Measurements from ENCODE around the gene SLC25A11.
A peak's percentile ranks its signal among the peaks of the same experiment; 100 is the strongest.

Gene SLC25A11

DNA sequence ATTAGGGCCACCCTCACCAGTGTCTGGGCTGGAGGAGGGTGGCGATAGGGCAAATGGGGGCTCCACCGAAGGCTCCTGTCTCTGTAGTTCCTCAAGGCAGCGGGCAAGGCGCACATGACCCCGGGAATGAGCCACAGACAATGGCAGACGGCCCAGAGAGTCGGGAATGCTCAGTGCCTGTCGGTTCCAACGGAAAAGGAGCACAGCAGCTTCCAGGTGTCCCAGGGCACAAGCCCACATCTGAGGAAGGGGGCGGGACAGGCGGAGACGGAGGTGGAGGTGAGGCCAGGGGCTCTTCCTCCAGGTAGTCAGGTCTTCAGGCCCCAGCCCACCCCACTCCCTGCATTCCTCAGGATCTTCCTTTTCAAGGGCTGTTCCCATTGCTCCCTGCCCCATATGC is 32.9 kb upstream of the SLC25A11 start:
- peaks cover 12% of the 10 kb centered on the region for H3K4me1 ChIP-seq (ENCODE audit: control insufficient read depth, insufficient read depth, low read length)
- no peaks in the 10 kb centered on the region for H3K9me3 ChIP-seq (ENCODE audit: control insufficient read depth, insufficient read depth, low read length)
- no peak overlapping the region for H3K4me3 ChIP-seq (ENCODE audit: low read depth, low read length)
- H3K9ac ChIP-seq (ENCODE audit: low read depth, low read length), result no peak overlapping the region
- peaks cover 21% of the 10 kb centered on the region for H3K27me3 ChIP-seq (ENCODE audit: control insufficient read depth, insufficient read depth, low read length)
- no peak overlapping the region for H3K27ac ChIP-seq (ENCODE audit: low read depth, low read length)
- H3K36me3 ChIP-seq (ENCODE audit: control insufficient read depth, insufficient read depth, low read length), result peaks cover 19% of the 10 kb centered on the region; the same call in 1 of the 2 replicates

DNA sequence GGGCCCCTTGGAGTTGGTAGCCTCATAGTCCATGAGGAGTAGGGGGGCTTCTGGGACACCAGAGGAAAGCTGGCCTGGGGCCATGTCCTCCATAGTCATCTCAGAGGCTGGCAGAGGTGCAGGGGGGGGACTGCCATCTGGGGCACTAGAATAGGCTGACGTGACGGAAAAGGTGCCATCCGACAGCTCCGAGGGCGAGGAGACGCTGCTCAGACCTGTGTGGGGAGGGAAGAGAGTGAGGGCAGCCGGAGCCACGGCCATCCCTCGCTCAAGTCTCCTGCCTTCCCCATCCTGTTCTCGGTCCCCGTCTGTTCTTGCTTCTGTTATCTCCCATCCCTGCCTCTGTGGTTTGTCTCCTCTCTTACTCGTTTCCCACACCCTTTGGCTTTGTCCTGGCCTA is 32.5 kb upstream of the SLC25A11 start:
- H3K4me3 ChIP-seq (ENCODE audit: low read depth, low read length), result no peak overlapping the region
- peaks cover 12% of the 10 kb centered on the region for H3K4me1 ChIP-seq (ENCODE audit: control insufficient read depth, insufficient read depth, low read length)
- H3K9ac ChIP-seq (ENCODE audit: low read depth, low read length), result no peak overlapping the region
- H3K9me3 ChIP-seq (ENCODE audit: control insufficient read depth, insufficient read depth, low read length), result no peaks in the 10 kb centered on the region
- H3K36me3 ChIP-seq (ENCODE audit: control insufficient read depth, insufficient read depth, low read length), result peaks cover 15% of the 10 kb centered on the region; the same call in 1 of the 2 replicates
- peaks cover 17% of the 10 kb centered on the region for H3K27me3 ChIP-seq (ENCODE audit: control insufficient read depth, insufficient read depth, low read length)
- no peak overlapping the region for H3K27ac ChIP-seq (ENCODE audit: low read depth, low read length)

DNA sequence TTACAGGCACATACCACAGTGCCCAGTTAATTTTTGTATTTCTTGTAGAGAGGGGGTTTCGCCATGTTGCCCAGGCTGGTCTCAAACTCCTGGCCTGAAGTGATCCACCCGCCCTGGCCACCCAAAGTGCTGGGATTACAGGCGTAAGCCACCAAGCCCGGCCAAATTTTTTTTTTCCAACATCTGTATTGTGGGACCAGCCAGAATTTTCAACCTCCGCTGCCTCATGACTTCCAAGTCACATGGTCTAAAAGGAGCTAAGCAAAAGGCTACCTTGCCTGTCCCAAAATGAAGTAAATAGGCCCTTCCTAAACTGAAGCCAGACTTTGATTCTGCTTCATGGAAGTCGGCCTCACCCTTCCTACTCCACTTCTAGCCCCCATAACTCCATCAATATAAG is 32.0 kb upstream of the SLC25A11 start:
- H3K9ac ChIP-seq (ENCODE audit: low read depth, low read length), result no peak overlapping the region
- no peaks in the 10 kb centered on the region for H3K9me3 ChIP-seq (ENCODE audit: control insufficient read depth, insufficient read depth, low read length)
- peaks cover 15% of the 10 kb centered on the region; the same call in 1 of the 2 replicates for H3K36me3 ChIP-seq (ENCODE audit: control insufficient read depth, insufficient read depth, low read length)
- H3K27me3 ChIP-seq (ENCODE audit: control insufficient read depth, insufficient read depth, low read length), result peaks cover 17% of the 10 kb centered on the region
- H3K4me1 ChIP-seq (ENCODE audit: control insufficient read depth, insufficient read depth, low read length), result peaks cover 12% of the 10 kb centered on the region
- no peak overlapping the region for H3K4me3 ChIP-seq (ENCODE audit: low read depth, low read length)
- H3K27ac ChIP-seq (ENCODE audit: low read depth, low read length), result no peak overlapping the region

DNA sequence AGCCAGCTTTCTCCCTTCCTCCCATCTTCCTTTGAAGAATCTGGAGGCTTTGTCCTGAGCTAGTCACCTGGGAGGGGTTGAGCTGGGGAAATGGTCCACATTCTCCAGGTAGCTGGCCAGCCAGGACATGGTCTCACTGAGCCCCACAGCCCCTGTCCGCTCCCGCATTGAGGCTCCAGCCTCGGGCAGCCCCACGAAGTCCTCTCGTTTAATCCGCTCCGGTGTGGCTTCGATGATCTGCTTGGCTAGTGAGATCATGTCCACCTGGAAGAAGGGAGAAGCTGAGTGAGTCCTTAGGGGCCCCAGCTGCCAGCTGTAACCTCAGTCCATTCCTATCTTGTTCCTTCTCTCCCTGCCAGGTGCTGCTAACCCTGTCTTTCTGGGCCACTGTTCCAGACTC is 30.4 kb upstream of the SLC25A11 start:
- no peak overlapping the region for H3K27ac ChIP-seq (ENCODE audit: low read depth, low read length)
- peaks cover 18% of the 10 kb centered on the region for H3K36me3 ChIP-seq (ENCODE audit: control insufficient read depth, insufficient read depth, low read length)
- peaks cover 3% of the 10 kb centered on the region; the same call in 1 of the 2 replicates for H3K9me3 ChIP-seq (ENCODE audit: control insufficient read depth, insufficient read depth, low read length)
- peaks cover 12% of the 10 kb centered on the region for H3K4me1 ChIP-seq (ENCODE audit: control insufficient read depth, insufficient read depth, low read length)
- H3K4me3 ChIP-seq (ENCODE audit: low read depth, low read length), result no peak overlapping the region
- peaks cover 12% of the 10 kb centered on the region for H3K27me3 ChIP-seq (ENCODE audit: control insufficient read depth, insufficient read depth, low read length)
- no peak overlapping the region for H3K9ac ChIP-seq (ENCODE audit: low read depth, low read length)

DNA sequence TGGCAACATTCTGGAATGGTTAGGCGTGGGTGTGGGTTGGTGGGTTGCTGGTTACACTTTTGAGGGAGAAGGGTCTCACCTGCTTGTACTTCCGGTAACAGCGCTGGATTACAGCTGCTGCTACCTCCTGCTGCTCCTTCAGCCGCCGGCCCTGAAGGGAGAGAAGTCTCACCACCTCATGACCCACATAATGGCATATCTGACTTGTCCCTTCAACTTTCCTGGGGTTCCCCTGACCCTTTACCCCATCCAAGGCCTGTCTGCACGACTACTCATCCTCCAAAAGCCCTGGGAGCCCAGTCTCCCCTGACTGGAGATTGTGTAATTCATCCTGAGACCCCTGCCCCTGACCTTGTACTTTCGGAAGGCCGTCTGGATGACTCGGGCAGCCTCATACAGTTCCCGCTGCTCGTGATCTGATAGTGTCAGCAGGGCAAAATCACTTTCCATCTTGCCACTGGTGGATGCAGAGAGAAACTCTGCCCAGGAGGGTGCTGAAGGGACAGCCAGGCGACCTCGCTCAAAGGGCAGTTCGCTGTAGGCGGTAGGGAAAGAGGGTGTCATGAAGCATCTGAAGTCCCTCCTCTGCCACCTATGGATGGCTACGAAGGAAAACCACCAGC is 29.8 kb upstream of the SLC25A11 start:
- Histone ChIP-seq H3K27me3 (ENCODE audit: control insufficient read depth, insufficient read depth, low read length) (peaks cover 6% of the 10 kb centered on the region), H3K27ac (ENCODE audit: low read depth, low read length) (peak overlapping the region; percentile 99), H3K9me3 (ENCODE audit: control insufficient read depth, insufficient read depth, low read length) (peaks cover 5% of the 10 kb centered on the region; the same call in 1 of the 2 replicates), H3K9ac (ENCODE audit: low read depth, low read length) (peak overlapping the region; percentile 53; the same call in 1 of the 2 replicates), H3K4me3 (ENCODE audit: low read depth, low read length) (peak overlapping the region; percentile 97), H3K4me1 (ENCODE audit: control insufficient read depth, insufficient read depth, low read length) (peaks cover 12% of the 10 kb centered on the region), H3K36me3 (ENCODE audit: control insufficient read depth, insufficient read depth, low read length) (peaks cover 20% of the 10 kb centered on the region)

DNA sequence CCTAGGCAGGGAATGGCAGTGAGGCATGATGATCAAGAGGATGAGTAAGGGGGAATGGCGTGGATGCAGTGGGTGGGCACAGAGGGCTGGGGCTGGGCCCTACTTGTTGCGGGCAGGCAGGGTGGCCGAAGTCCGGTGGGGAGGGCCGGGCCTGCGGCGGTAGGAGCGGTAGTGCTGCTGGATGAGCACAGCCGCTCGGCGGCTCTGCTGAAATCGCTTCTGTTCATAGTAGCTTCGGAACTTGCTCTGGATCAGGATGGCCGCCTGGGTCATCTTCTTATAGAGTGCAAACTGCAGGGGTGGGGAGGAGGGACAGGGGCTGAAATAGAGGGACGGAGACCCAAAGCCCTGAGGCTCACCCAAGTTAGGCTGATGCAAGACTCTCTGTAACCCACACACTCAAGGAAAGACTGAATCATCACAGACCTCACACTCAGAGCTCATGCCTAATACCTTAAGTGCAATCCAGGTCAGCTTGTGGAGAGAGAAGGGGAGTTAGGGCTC is 29.3 kb upstream of the SLC25A11 start:
- Histone ChIP-seq H3K27ac (ENCODE audit: low read depth, low read length) (peak overlapping the region; percentile 99), H3K36me3 (ENCODE audit: control insufficient read depth, insufficient read depth, low read length) (peaks cover 20% of the 10 kb centered on the region), H3K4me3 (ENCODE audit: low read depth, low read length) (peak overlapping the region; percentile 97), H3K4me1 (ENCODE audit: control insufficient read depth, insufficient read depth, low read length) (peaks cover 12% of the 10 kb centered on the region), H3K9ac (ENCODE audit: low read depth, low read length) (peak overlapping the region; percentile 53), H3K9me3 (ENCODE audit: control insufficient read depth, insufficient read depth, low read length) (peaks cover 5% of the 10 kb centered on the region; the same call in 1 of the 2 replicates), H3K27me3 (ENCODE audit: control insufficient read depth, insufficient read depth, low read length) (peaks cover under 1% of the 10 kb centered on the region; the same call in 1 of the 2 replicates)

DNA sequence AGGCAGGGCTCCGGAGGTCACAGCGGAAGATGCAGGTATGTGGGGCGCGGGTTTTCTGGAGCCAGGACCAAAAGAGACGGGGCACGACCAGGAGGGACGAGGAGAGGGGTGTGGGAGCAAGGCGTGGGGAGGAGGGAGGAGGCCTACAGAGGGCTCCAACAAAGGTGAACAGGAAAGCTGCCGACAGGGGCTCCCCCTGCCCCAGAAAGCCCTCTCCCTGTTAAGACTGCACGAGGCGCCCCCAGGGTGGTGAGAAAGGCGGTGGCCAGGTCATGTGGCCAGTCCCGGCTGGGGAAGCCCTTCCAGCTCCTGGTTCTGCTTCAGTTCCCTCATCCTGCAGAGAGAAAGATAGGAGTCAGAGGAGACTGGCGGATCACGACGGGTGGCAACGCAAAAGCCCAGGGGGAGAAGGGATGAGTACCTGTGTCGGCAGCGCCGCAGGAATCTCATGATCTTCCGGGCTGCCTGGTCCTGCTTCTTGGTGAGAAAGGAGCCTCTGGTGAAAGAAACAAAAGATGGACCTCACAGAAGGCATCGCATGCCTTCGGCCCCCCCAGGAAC is 28.7 kb upstream of the SLC25A11 start:
- Histone ChIP-seq H3K36me3 (ENCODE audit: control insufficient read depth, insufficient read depth, low read length) (peaks cover 20% of the 10 kb centered on the region), H3K4me3 (ENCODE audit: low read depth, low read length) (peak overlapping the region; percentile 97), H3K27me3 (ENCODE audit: control insufficient read depth, insufficient read depth, low read length) (no peaks in the 10 kb centered on the region), H3K4me1 (ENCODE audit: control insufficient read depth, insufficient read depth, low read length) (peaks cover 12% of the 10 kb centered on the region), H3K9ac (ENCODE audit: low read depth, low read length) (peak overlapping the region; percentile 57), H3K9me3 (ENCODE audit: control insufficient read depth, insufficient read depth, low read length) (peaks cover 5% of the 10 kb centered on the region; the same call in 1 of the 2 replicates), H3K27ac (ENCODE audit: low read depth, low read length) (peak overlapping the region; percentile 99)

DNA sequence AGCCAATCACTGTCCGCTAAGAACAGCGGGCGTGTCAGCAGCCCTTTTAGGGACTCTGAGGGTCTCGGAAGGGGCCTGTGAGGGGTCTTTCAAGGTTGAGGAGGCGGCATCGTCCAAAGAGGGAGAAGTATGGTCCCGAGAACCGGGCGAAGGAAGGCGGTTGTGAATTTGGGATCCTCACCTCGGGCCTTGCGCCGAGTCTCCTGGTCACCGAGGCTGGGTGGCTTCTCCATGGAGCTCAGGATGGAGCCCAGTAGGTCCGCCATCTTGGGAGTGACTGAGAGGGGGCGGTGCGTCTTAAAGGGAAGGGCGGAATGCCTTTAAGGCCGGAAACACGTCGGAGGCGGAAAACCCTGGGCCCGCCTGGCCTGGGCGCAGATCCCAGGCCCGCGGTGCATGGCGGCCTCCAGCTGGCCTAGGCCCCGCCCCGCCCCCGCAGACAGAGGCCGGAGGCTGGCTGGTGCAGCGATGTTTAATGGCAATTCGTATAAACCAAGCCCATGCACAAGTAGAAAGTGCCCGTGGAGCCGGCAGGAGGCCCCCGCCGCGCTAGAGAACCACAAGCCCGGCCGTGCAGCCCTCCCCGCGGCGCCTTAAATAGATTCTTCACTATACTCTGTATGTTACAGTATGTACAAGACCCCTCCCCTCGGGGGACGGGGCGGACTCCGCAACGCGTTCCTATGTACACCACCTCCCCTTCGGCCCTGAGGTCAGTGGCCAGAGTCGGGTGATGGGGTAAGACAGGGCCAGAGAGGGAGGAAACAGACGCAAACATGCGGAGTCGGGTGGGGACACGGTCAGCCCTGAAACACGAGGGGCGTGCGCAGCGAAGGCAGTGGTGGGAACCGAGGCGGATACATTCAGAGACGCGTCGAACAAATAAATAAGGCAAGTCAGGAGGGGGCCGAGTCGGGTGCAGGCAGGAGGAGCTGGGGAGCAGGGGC is 28.0 kb upstream of the SLC25A11 start, which contains the start of gene SPAG7:
SPAG7 (minus strand) TSS at position 279 of the 947 bp plus-strand sequence; CDS start at position 266, 13 bp downstream.
- H3K9me3 ChIP-seq (ENCODE audit: control insufficient read depth, insufficient read depth, low read length), result peaks cover 5% of the 10 kb centered on the region; the same call in 1 of the 2 replicates
- peak within 1 kb of the TSS; percentile 97 for H3K4me3 ChIP-seq (ENCODE audit: low read depth, low read length)
- H3K36me3 ChIP-seq (ENCODE audit: control insufficient read depth, insufficient read depth, low read length), result peaks cover 20% of the 10 kb centered on the region
- H3K27ac ChIP-seq (ENCODE audit: low read depth, low read length), result peak within 1 kb of the TSS; percentile 99
- peak within 1 kb of the TSS; percentile 95 for H3K9ac ChIP-seq (ENCODE audit: low read depth, low read length)
- H3K4me1 ChIP-seq (ENCODE audit: control insufficient read depth, insufficient read depth, low read length), result peaks cover 12% of the 10 kb centered on the region
- H3K27me3 ChIP-seq (ENCODE audit: control insufficient read depth, insufficient read depth, low read length), result no peaks in the 10 kb centered on the region

DNA sequence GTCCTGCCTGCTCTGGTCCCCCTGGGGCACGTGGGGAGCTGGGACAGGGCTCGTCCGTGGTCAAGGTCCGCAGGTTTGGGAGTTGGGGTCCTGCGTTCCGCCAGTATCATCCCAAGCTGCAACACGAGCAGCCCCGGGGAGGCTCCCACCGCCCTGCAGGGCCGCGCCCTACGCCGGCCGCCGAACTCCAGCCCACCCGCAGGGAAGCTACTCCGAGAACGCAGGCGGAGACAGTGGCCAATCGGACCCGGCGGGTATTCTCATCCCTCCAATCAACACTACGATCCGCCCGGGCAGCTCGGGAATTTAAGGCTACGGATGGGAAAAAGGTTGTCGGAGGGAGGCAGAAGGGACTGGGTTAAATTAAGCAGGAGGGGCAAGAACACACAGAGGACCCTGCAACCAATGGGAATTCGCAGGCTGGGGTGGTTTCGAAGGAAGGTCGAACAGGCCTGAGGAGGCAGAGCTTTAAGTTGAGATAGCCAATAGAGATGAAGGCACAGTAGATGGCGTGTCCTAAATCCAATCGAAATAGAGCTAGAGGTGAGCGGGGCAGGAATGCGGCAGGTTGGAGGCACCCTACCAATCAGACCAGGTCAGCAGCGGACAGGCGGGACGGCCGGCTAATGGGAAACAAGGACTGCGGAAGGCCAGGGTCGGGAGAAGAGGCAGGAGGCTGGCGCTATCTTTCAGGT is 27.1 kb upstream of the SLC25A11 start:
- peaks cover 5% of the 10 kb centered on the region; the same call in 1 of the 2 replicates for H3K9me3 ChIP-seq (ENCODE audit: control insufficient read depth, insufficient read depth, low read length)
- H3K27me3 ChIP-seq (ENCODE audit: control insufficient read depth, insufficient read depth, low read length), result no peaks in the 10 kb centered on the region
- peaks cover 20% of the 10 kb centered on the region for H3K36me3 ChIP-seq (ENCODE audit: control insufficient read depth, insufficient read depth, low read length)
- H3K27ac ChIP-seq (ENCODE audit: low read depth, low read length), result peak overlapping the region; percentile 99
- peak overlapping the region; percentile 97 for H3K4me3 ChIP-seq (ENCODE audit: low read depth, low read length)
- peaks cover 12% of the 10 kb centered on the region for H3K4me1 ChIP-seq (ENCODE audit: control insufficient read depth, insufficient read depth, low read length)
- peak overlapping the region; percentile 95 for H3K9ac ChIP-seq (ENCODE audit: low read depth, low read length)

DNA sequence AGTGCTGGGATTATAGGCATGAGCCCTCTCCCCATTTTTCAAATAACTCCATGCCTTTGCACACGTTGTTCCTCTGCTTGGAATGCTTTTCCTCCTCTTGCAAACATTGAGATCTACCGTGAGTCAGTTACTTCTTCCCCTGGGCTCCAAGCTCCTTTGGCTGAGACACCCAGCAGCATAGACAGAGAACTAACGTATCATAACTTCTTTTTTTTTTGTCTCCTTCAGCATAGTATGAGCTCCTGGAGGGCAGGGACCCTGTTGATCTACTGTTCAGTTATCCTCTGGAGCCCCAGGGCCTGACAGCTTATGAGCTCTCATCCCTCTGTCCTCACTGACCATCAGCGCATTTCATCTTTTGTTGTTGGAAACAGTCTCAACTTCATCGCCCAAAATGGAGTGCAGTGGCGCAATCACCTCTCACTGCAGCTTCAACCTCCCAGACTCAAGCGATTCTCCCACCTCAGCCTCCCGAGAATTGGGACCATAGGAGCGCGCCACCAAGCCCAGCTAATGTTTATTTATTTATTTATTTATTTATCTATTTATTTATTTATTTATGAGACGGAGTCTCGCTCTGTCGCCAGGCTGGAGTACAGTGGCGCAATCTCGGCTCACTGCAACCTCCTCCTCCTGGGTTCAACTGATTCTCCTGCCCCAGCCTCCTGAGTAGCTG is 25.6 kb upstream of the SLC25A11 start:
- H3K4me3 ChIP-seq (ENCODE audit: low read depth, low read length), result no peak overlapping the region
- peaks cover 17% of the 10 kb centered on the region for H3K4me1 ChIP-seq (ENCODE audit: control insufficient read depth, insufficient read depth, low read length)
- H3K9me3 ChIP-seq (ENCODE audit: control insufficient read depth, insufficient read depth, low read length), result peaks cover 5% of the 10 kb centered on the region; the same call in 1 of the 2 replicates
- no peak overlapping the region for H3K9ac ChIP-seq (ENCODE audit: low read depth, low read length)
- H3K27me3 ChIP-seq (ENCODE audit: control insufficient read depth, insufficient read depth, low read length), result no peaks in the 10 kb centered on the region
- H3K36me3 ChIP-seq (ENCODE audit: control insufficient read depth, insufficient read depth, low read length), result peaks cover 19% of the 10 kb centered on the region
- no peak overlapping the region for H3K27ac ChIP-seq (ENCODE audit: low read depth, low read length)

Data from HUES48 (cell line).